ENCODE data around the gene TBCE. TPM values are rescaled to one million over a fixed set of nuclear protein-coding genes. Genes with fewer than 3 reads are reported as not detected.
"Not testable (repeated sequence)": the region's sequence is repeated elsewhere in the genome, so short reads cannot be mapped to it uniquely, and the experiment has no call there.

Gene TBCE
- total and polyA plus RNA-seq, 2 experiments from 2014 or later: 21.5 to 43.9 TPM

DNA sequence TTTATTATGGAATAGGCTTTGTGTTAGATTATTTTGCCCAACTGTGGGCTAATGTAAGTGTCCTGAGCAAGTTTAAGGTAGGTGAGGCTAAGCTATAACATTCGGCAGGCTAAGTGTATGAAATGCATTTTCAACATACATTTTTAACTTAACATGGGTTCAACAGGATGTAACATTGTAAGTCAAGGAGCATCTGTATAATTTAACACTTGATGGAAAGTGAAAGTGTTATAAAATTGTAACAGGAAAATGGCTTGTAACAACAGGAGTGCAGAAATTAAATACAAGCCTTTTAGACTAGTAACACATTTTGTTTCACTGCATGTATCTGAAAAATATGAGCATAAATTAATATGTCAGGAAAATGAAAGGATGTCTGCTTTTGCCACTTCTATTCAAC lies 94.7 kb downstream of the TBCE start:
- 94% methylated on average over 1 of the region's 1 CpG for WGBS (ENCODE audit: low lambda C conversion rate, missing lambda C conversion rate)
- no peak for DNase-seq (ENCODE audit: low spot score)
- no peak overlapping the region for H2AFZ ChIP-seq

GRCh38 chr1:235462832-235463231 lies 95.6 kb downstream of the TBCE start:
- DNase-seq (ENCODE audit: low spot score); H3K4me2 ChIP-seq; H4K20me1 ChIP-seq (ENCODE audit: insufficient read depth, poor library complexity, severe bottlenecking); H3K27me3 ChIP-seq; H2AFZ ChIP-seq; H3K9me2 ChIP-seq (replicated peaks; ENCODE audit: insufficient read depth); H3K79me2 ChIP-seq; H3K4me1 ChIP-seq (ENCODE audit: insufficient read depth); H3K27ac ChIP-seq; H3K9me3 ChIP-seq (ENCODE audit: low read depth); H3K36me3 ChIP-seq (replicated peaks; ENCODE audit: insufficient read depth, low read depth); H3K4me3 ChIP-seq: not testable (repeated sequence)
- WGBS (ENCODE audit: low lambda C conversion rate, missing lambda C conversion rate): 95% methylated on average over 3 of the region's 3 CpGs

More for the DNA sequence above, 94.7 kb downstream of the TBCE start:
- no peaks in the 10 kb centered on the region for H3K79me2 ChIP-seq
- no peak overlapping the region for H3K4me3 ChIP-seq
- no peaks in the 10 kb centered on the region for H3K4me1 ChIP-seq (ENCODE audit: insufficient read depth)
- TF ChIP-seq, protein P1, sequence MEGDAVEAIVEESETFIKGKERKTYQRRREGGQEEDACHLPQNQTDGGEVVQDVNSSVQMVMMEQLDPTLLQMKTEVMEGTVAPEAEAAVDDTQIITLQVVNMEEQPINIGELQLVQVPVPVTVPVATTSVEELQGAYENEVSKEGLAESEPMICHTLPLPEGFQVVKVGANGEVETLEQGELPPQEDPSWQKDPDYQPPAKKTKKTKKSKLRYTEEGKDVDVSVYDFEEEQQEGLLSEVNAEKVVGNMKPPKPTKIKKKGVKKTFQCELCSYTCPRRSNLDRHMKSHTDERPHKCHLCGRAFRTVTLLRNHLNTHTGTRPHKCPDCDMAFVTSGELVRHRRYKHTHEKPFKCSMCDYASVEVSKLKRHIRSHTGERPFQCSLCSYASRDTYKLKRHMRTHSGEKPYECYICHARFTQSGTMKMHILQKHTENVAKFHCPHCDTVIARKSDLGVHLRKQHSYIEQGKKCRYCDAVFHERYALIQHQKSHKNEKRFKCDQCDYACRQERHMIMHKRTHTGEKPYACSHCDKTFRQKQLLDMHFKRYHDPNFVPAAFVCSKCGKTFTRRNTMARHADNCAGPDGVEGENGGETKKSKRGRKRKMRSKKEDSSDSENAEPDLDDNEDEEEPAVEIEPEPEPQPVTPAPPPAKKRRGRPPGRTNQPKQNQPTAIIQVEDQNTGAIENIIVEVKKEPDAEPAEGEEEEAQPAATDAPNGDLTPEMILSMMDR (IDR thresholded peaks at IDR 0.05; ENCODE audit: poor library complexity): no peak
- no peak for TF ChIP-seq EZH2phosphoT487 (IDR thresholded peaks at IDR 0.05; ENCODE audit: low read depth, severe bottlenecking, unreplicated experiment)
- TF ChIP-seq EZH2 (IDR thresholded peaks at IDR 0.05; ENCODE audit: borderline replicate concordance): no peak
- H3K4me2 ChIP-seq: no peak overlapping the region
- H3K36me3 ChIP-seq (replicated peaks; ENCODE audit: insufficient read depth, low read depth): no peaks in the 10 kb centered on the region
- H3K27me3 ChIP-seq: no peaks in the 10 kb centered on the region
- no peak overlapping the region for H3K27ac ChIP-seq
- H3K9me2 ChIP-seq (replicated peaks; ENCODE audit: insufficient read depth): no peaks in the 10 kb centered on the region
- H3K9me3 ChIP-seq (ENCODE audit: low read depth): no peaks in the 10 kb centered on the region
- no peaks in the 10 kb centered on the region for H4K20me1 ChIP-seq (ENCODE audit: insufficient read depth, poor library complexity, severe bottlenecking)

DNA sequence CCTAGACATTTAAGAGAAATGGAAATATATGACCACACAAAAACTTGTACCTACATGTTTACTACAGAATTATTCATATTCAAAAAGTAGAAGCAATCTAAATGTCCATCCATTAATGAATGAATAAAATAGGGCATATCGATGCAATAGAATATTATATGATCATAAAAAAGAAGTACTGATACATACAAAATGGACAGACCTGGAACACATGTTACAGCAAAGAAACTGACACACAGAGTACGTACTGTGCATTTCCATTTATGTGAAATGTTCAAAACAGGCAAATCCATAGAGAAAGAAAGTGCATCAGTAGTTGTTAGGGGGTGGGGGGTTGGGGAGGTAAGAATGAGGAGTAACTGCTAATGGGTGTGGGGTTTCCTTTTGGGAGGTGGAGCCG lies 97.8 kb downstream of the TBCE start:
- Histone ChIP-seq H4K20me1 (ENCODE audit: insufficient read depth, poor library complexity, severe bottlenecking) (no peaks in the 10 kb centered on the region), H3K9me3 (ENCODE audit: low read depth) (no peaks in the 10 kb centered on the region), H3K9me2 (replicated peaks; ENCODE audit: insufficient read depth) (no peaks in the 10 kb centered on the region), H3K4me1 (ENCODE audit: insufficient read depth) (no peaks in the 10 kb centered on the region), H3K4me2 (no peak overlapping the region), H3K27me3 (no peaks in the 10 kb centered on the region), H2AFZ (no peak overlapping the region), H3K36me3 (replicated peaks; ENCODE audit: insufficient read depth, low read depth) (no peaks in the 10 kb centered on the region), H3K4me3 (no peak overlapping the region), H3K27ac (no peak overlapping the region), H3K79me2 (no peaks in the 10 kb centered on the region)
- no peak for DNase-seq (ENCODE audit: low spot score)
- WGBS (ENCODE audit: low lambda C conversion rate, missing lambda C conversion rate): 94% methylated on average over 3 of the region's 3 CpGs
- TF ChIP-seq, protein P1 (IDR thresholded peaks at IDR 0.05; ENCODE audit: poor library complexity): no peak
- TF ChIP-seq EZH2phosphoT487 (IDR thresholded peaks at IDR 0.05; ENCODE audit: low read depth, severe bottlenecking, unreplicated experiment) (no peak), EZH2 (IDR thresholded peaks at IDR 0.05; ENCODE audit: borderline replicate concordance) (no peak)

DNA sequence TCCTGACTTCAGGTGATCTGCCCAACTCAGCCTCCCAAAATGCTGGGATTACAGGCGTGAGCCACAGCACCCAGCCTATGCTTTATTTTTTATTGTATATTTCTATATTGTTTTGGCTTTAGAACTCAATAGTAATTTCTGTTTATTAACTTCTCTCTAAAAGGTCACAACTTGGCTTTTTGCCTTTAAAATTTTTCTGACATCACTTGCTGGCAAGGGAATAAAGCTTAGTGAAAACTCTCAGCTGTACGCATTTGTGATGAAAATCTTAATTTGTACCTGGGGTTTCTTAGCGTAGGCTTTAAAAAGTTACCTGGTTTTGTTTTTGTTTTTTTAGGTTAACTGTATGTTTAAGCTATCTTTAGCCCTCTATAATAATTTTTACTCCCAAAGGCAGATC lies 100.8 kb downstream of the TBCE start:
- no peaks in the 10 kb centered on the region for H3K4me1 ChIP-seq (ENCODE audit: insufficient read depth)
- no peak for DNase-seq (ENCODE audit: low spot score)
- H3K4me2 ChIP-seq: no peak overlapping the region
- WGBS (ENCODE audit: low lambda C conversion rate, missing lambda C conversion rate): over 99% methylated on average over 3 of the region's 3 CpGs
- H4K20me1 ChIP-seq (ENCODE audit: insufficient read depth, poor library complexity, severe bottlenecking): no peaks in the 10 kb centered on the region
- no peaks in the 10 kb centered on the region for H3K79me2 ChIP-seq
- no peak overlapping the region for H3K4me3 ChIP-seq
- TF ChIP-seq, protein P1 (IDR thresholded peaks at IDR 0.05; ENCODE audit: poor library complexity): no peak
- no peak for TF ChIP-seq EZH2phosphoT487 (IDR thresholded peaks at IDR 0.05; ENCODE audit: low read depth, severe bottlenecking, unreplicated experiment)
- no peak for TF ChIP-seq EZH2 (IDR thresholded peaks at IDR 0.05; ENCODE audit: borderline replicate concordance)
- H3K36me3 ChIP-seq (replicated peaks; ENCODE audit: insufficient read depth, low read depth): no peaks in the 10 kb centered on the region
- H3K27ac ChIP-seq: no peak overlapping the region
- no peaks in the 10 kb centered on the region for H3K27me3 ChIP-seq
- no peaks in the 10 kb centered on the region for H3K9me2 ChIP-seq (replicated peaks; ENCODE audit: insufficient read depth)
- H3K9me3 ChIP-seq (ENCODE audit: low read depth): no peaks in the 10 kb centered on the region
- no peak overlapping the region for H2AFZ ChIP-seq

All from hepatocyte (in vitro differentiated cells).